Fibroblast of pulmonary artery (primary cell): ENCODE measurements around the gene TMEM150C.
A peak's percentile ranks its signal among the peaks of the same experiment; 100 is the strongest.

ENCODE experiments used
- DNase-seq: peaks from one replicate; pipeline ENCODE4 v3.0.0-alpha.2; 2010; ENCODE audit warnings: low read depth
- H3K4me3 ChIP-seq: replicated peaks from 2 replicates; pipeline ENCODE4 v1.5.1; 2011; ENCODE audit warnings: low read depth, mild to moderate bottlenecking, control low read depth, low read length, moderate library complexity
- TF ChIP-seq, protein P1 (sequence below): IDR thresholded peaks from 2 replicates; pipeline ENCODE4 v1.5.1; 2011; ENCODE audit warnings: mild to moderate bottlenecking, control low read depth, low read length, inconsistent platforms; ENCODE audit errors: missing control alignments

The TMEM150C gene

GRCh38 chr4:82491251-82491960 is 70.4 kb downstream of the TMEM150C start:
- TF ChIP-seq, protein P1, sequence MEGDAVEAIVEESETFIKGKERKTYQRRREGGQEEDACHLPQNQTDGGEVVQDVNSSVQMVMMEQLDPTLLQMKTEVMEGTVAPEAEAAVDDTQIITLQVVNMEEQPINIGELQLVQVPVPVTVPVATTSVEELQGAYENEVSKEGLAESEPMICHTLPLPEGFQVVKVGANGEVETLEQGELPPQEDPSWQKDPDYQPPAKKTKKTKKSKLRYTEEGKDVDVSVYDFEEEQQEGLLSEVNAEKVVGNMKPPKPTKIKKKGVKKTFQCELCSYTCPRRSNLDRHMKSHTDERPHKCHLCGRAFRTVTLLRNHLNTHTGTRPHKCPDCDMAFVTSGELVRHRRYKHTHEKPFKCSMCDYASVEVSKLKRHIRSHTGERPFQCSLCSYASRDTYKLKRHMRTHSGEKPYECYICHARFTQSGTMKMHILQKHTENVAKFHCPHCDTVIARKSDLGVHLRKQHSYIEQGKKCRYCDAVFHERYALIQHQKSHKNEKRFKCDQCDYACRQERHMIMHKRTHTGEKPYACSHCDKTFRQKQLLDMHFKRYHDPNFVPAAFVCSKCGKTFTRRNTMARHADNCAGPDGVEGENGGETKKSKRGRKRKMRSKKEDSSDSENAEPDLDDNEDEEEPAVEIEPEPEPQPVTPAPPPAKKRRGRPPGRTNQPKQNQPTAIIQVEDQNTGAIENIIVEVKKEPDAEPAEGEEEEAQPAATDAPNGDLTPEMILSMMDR, result no peak
- H3K4me3 ChIP-seq, result no peak overlapping the region
- no peak for DNase-seq

DNA sequence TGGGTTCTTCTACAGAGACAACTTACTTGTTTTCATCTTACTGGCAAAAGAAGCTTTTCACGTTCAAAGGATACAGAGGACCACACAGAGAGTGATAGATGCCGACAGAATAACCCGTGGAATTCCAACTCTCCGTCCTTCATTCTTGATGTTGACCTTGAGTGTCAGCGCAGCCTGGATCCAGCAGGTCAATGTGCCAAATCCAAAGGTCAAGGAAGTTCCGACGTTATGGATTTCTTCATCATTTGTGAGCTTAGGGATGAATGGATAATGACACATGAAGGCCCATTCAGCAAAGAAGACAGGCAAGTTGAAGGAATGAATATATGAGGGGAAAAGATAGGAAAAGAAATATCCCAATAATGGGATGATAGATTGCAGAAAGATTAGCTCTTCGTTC is 71.8 kb downstream of the TMEM150C start:
- DNase-seq, result no peak
- TF ChIP-seq, protein P1, result no peak
- no peak overlapping the region for H3K4me3 ChIP-seq

DNA sequence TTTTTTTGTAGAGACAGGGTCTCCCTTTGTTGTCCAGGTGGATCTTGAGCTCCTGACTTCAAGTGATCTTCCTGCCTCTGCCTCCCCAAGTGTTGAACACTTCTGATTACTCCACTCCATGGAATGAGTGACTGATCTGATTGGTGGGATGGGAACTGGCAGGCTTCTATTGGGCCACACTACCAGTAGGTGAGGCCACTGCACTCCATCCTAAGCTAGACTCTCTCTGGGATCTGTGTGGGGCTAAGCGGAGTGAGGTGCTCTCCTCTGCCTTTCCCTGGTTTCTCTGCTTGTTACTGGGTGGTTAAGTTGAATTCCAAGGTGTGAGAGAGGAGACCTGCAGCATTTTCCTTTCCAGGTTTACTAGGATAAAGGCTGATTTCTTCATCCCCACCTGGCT is 72.7 kb downstream of the TMEM150C start:
- TF ChIP-seq, protein P1, result no peak
- no peak overlapping the region for H3K4me3 ChIP-seq
- DNase-seq, result no peak

DNA sequence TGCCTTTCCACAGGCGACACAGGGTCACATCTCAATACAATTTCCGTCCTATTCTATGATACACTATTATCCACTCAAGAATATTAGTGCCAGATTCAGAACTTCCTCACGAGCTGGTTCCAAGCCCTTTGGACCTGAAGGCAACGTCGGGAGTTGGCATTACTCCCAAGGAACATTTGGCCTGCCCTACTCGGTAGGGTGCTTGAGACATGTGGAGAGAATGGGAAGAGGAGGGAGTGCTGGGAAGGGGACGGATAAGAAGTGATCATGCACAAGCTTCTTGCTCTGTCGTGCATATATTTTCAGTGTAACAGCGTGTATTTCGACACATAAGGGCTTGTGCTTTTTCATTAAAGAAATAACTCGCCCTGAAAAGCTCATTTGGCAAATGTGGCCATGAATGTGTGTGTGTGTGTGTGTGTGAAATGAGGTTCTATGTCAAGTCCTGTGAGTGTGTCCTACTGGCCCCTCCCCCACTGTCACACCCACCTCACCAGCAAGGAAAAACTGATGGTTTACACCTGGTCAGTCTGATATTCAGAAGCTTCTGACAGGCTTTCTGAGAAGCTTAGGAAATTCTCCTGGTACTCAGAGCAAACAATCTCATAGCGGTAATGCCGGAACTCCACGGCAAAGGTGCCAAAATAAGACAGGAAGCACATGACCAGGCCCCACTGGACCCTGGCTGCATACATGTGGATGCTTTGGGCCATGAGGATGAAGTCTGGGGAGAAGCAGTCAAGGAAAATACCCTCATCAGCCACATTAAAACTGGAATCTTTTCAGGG is 76.6 kb downstream of the TMEM150C start:
- DNase-seq, result peak; percentile 22
- no peak overlapping the region for H3K4me3 ChIP-seq
- TF ChIP-seq, protein P1, result no peak

- TF ChIP-seq, protein P1, result no peak
- no peak overlapping the region for H3K4me3 ChIP-seq
- no peak for DNase-seq
These were observed 79.4 kb downstream of the TMEM150C start for GRCh38 chr4:82482387-82482786.

DNA sequence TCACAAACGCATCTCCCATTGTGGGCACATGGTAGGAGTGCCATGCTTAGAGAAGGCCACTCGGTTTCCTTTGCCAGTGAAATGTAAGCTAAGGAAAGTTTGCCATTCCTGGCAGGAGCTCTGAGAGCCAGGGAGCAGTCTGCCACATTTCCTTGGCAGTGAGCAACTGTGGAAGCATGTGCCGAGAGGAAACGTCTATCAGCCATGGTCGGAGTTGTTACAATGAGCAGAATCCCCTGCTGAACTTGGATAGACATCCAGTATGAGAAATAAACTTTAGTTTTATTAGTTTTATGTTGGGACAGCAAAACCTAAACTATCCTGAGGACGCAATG is 80.3 kb downstream of the TMEM150C start:
- no peak overlapping the region for H3K4me3 ChIP-seq
- TF ChIP-seq, protein P1, result no peak
- peak; percentile 26 for DNase-seq
